ENCODE data around the gene ZNF831.

GRCh38 chr20:59118855-59119254, 44.8 kb upstream of the ZNF831 start:
- TF ChIP-seq CTCF (IDR thresholded peaks at IDR 0.05; ENCODE audit: insufficient read depth, low read length) = no peak
- TF ChIP-seq GABPA (IDR thresholded peaks at IDR 0.05; ENCODE audit: low read depth) = no peak
- no peak for TF ChIP-seq REST (IDR thresholded peaks at IDR 0.05; ENCODE audit: insufficient replicate concordance, low read depth)

Data from HL-60 (cell line).